ENCODE results near the gene WRNIP1.

- TF ChIP-seq SIN3A (IDR thresholded peaks at IDR 0.05; ENCODE audit: borderline replicate concordance, insufficient read depth, low read length), result no peak
- no peak for TF ChIP-seq REST (IDR thresholded peaks at IDR 0.05; ENCODE audit: insufficient read depth in 1 of 2, low read depth in 2 of 2, low read length in 2 of 2)
- TF ChIP-seq POLR2AphosphoS5 (IDR thresholded peaks at IDR 0.05; ENCODE audit: low read depth, low read length), result no peak
Measured at GRCh38 chr6:2740581-2740980, 24.6 kb upstream of the WRNIP1 start.

Measured in PFSK-1 (cell line).